ENCODE data around the gene IDUA. TPM values are rescaled to one million over a fixed set of nuclear protein-coding genes. Genes with fewer than 3 reads are reported as not detected.

IDUA gene
- total and polyA plus RNA-seq, 2 of the 4 experiments (the other 2 are of a cell fraction), result 0.72 to 12.5 TPM

- no peaks in the 10 kb centered on the region for H3K27me3 ChIP-seq (ENCODE audit: control insufficient read depth, insufficient read depth, low read length)
- 87% methylated on average over 15 of the region's 39 CpGs; no CpG with 5 or more reads in 1 of the 2 experiments for WGBS, 2 experiments (ENCODE audit: extremely low coverage in 2 of 2, insufficient read length in 1 of 2)
- in situ Hi-C loops (cut with MboI; ENCODE audit: low sequenced_read_pairs) (no loop called here), dilution Hi-C loops (cut with HindIII; ENCODE audit: low sequenced_read_pairs, unreplicated experiment) (no loop called here), intact Hi-C loops (cut with micrococcal nuclease) (no loop called here)
- no peak overlapping the region for H2BK120ac ChIP-seq (ENCODE audit: low read depth, low read length)
- DNase-seq (no peak), ATAC-seq (ENCODE audit: low read depth) (no peak)
- H2AFZ ChIP-seq (replicated peaks; ENCODE audit: low read length, poor library complexity), result peak overlapping the region; percentile 58
- H2AK9ac ChIP-seq (replicated peaks; ENCODE audit: low read depth, low read length, poor library complexity), result no peak overlapping the region
- H3K9ac ChIP-seq (ENCODE audit: low read depth, low read length), result no peak overlapping the region
- H2AK5ac ChIP-seq (ENCODE audit: low read depth, low read length), result no peak overlapping the region
- H3K4me3 ChIP-seq (ENCODE audit: insufficient read depth, low read depth, low read length), result no peak overlapping the region
- CTCF ChIA-PET, result no interaction called here
- no peak overlapping the region for H3K56ac ChIP-seq (ENCODE audit: extremely low read depth, insufficient read depth, low read length)
- H4K20me1 ChIP-seq (ENCODE audit: insufficient read depth, low read length), result no peaks in the 10 kb centered on the region; the same call in 1 of the 2 replicates
- H2BK20ac ChIP-seq (ENCODE audit: low read depth, low read length), result no peak overlapping the region
- no peaks in the 10 kb centered on the region for H3K79me1 ChIP-seq (ENCODE audit: low read depth in 1 of 2, low read length in 2 of 2)
- POLR2A ChIA-PET (ENCODE audit: unreplicated experiment), result no interaction called here
- no peak overlapping the region for H4K91ac ChIP-seq (ENCODE audit: insufficient read depth, low read depth, low read length)
- H3K23ac ChIP-seq (ENCODE audit: low read depth, low read length), result no peak overlapping the region
- H2BK15ac ChIP-seq (ENCODE audit: low read depth, low read length), result no peak overlapping the region
- TF ChIP-seq FOS (IDR thresholded peaks at IDR 0.05; ENCODE audit: low read depth, low read length) (no peak), RAD21 (IDR thresholded peaks at IDR 0.05; ENCODE audit: low read length) (no peak), MAZ (IDR thresholded peaks at IDR 0.05; ENCODE audit: borderline replicate concordance, low read depth, low read length) (no peak), MXI1 (IDR thresholded peaks at IDR 0.05; ENCODE audit: borderline replicate concordance, low read depth, low read length) (no peak), RFX5 (IDR thresholded peaks at IDR 0.05; ENCODE audit: low read depth, low read length) (no peak), CHD1 (IDR thresholded peaks at IDR 0.05; ENCODE audit: low read depth, low read length) (no peak)
- no peak overlapping the region for H3K4ac ChIP-seq (ENCODE audit: low read depth, low read length)
- no peak overlapping the region for H2BK5ac ChIP-seq (ENCODE audit: low read depth, low read length, poor library complexity, severe bottlenecking)
- no TSS peak for BruUV-seq (replicated peaks)
- no peaks in the 10 kb centered on the region for H3K4me1 ChIP-seq (ENCODE audit: control insufficient read depth, insufficient read depth, low read length)
- H3K36me3 ChIP-seq (ENCODE audit: control insufficient read depth, insufficient read depth, low read length), result peaks cover 59% of the 10 kb centered on the region
- no peak overlapping the region for H3K18ac ChIP-seq (ENCODE audit: low read depth, low read length)
- H3K14ac ChIP-seq (replicated peaks; ENCODE audit: low read depth, low read length), result no peak overlapping the region
- H3K9me3 ChIP-seq (ENCODE audit: control insufficient read depth, insufficient read depth, low read length), result no peaks in the 10 kb centered on the region
- H4K8ac ChIP-seq (ENCODE audit: low read depth in 2 of 2, low read length in 2 of 2), result no peak overlapping the region
- no peak overlapping the region for H3K4me2 ChIP-seq (ENCODE audit: low read depth, low read length)
- H3K27ac ChIP-seq (ENCODE audit: insufficient read depth, low read length), result no peak overlapping the region
- H3K9me1 ChIP-seq (ENCODE audit: insufficient read depth, low read length), result no peaks in the 10 kb centered on the region
- no peak overlapping the region for H4K5ac ChIP-seq (ENCODE audit: low read depth, low read length)
Observed at GRCh38 chr4:963276-964225, 23.3 kb upstream of the IDUA start.
